CD1c-positive myeloid dendritic cell (primary cell): Measurements from ENCODE around the gene LDHD.

Experiments used
- DNase-seq: peaks from one replicate; pipeline ENCODE4 v3.0.0-alpha.2; 2016; ENCODE audit errors: extremely low spot score

LDHD gene

GRCh38 chr16:75114946-75115825 lies 1.4 kb downstream of the LDHD start:
- DNase-seq: no peak

GRCh38 chr16:75114179-75114945 lies 2.2 kb downstream of the LDHD start:
- no peak for DNase-seq

GRCh38 chr16:75113541-75114121 lies 2.9 kb downstream of the LDHD start:
- DNase-seq: no peak

GRCh38 chr16:75112734-75113491 lies 3.7 kb downstream of the LDHD start:
- no peak for DNase-seq

GRCh38 chr16:75111961-75112733 lies 4.4 kb downstream of the LDHD start:
- DNase-seq: peak; percentile 57

GRCh38 chr16:75111514-75111940 lies 5.1 kb downstream of the LDHD start:
- no peak for DNase-seq

- peak; percentile 92 for DNase-seq
Measured at GRCh38 chr16:75110637-75111513, 5.7 kb downstream of the LDHD start.

- DNase-seq: no peak
Measured at GRCh38 chr16:75109732-75110243, 6.8 kb downstream of the LDHD start.

- peak; percentile 60 for DNase-seq
Measured at GRCh38 chr16:75108792-75109731, 7.5 kb downstream of the LDHD start.

GRCh38 chr16:75107505-75107904 lies 9.1 kb downstream of the LDHD start:
- DNase-seq: no peak

- no peak for DNase-seq
Measured at GRCh38 chr16:75106351-75107274, 10.0 kb downstream of the LDHD start.

- peak; percentile 84 for DNase-seq
Measured at GRCh38 chr16:75105306-75106061, 11.1 kb downstream of the LDHD start.

- no peak for DNase-seq
Measured at GRCh38 chr16:75104836-75105235, 11.7 kb downstream of the LDHD start.

- DNase-seq: no peak
Measured at GRCh38 chr16:75103994-75104393, 12.6 kb downstream of the LDHD start.

GRCh38 chr16:75102595-75102994 lies 14.0 kb downstream of the LDHD start:
- DNase-seq: no peak

GRCh38 chr16:75101635-75102034 lies 14.9 kb downstream of the LDHD start:
- no peak for DNase-seq

GRCh38 chr16:75100603-75100990 lies 16.0 kb downstream of the LDHD start:
- DNase-seq: no peak
